HL-60 (cell line): ENCODE measurements around the gene IPPK.

ENCODE experiments used
- DNase-seq, 2 experiments: peaks; one replicate each; pipeline ENCODE4 v3.0.0-alpha.2; 2010 to 2020; ENCODE audit warnings: low read depth in 1 of 2, low spot score in 1 of 2
- H3K27ac ChIP-seq: fragments of 250-450 bp; sonication (Bioruptor Pico); replicated peaks from 2 replicates; pipeline ENCODE4 v1.5.1; 2020; ENCODE audit warnings: mild to moderate bottlenecking, moderate library complexity
- H3K27me3 ChIP-seq: fragments of 250-450 bp; sonication (Bioruptor Pico); 2 replicates; pipeline ENCODE4 v1.5.1; 2021; ENCODE audit warnings: mild to moderate bottlenecking, moderate library complexity; ENCODE audit not compliant: insufficient read depth, poor library complexity, severe bottlenecking
- H3K4me3 ChIP-seq: replicated peaks from 2 replicates; pipeline ENCODE4 v1.5.1; 2011; ENCODE audit warnings: mild to moderate bottlenecking, control low read depth, low read length; ENCODE audit not compliant: insufficient read depth
- GABPA ChIP-seq: IDR thresholded peaks from 2 replicates; pipeline ENCODE4 v1.6.1; 2012; ENCODE audit warnings: low read depth
- POLR2AphosphoS5 ChIP-seq: IDR thresholded peaks from 2 replicates; pipeline ENCODE4 v1.6.1; 2012; ENCODE audit warnings: low read depth
- REST ChIP-seq: IDR thresholded peaks from 2 replicates; pipeline ENCODE4 v1.6.1; 2012; ENCODE audit warnings: low read depth; ENCODE audit not compliant: insufficient replicate concordance
- SPI1 ChIP-seq: IDR thresholded peaks from 2 replicates; pipeline ENCODE4 v1.6.1; 2012; ENCODE audit warnings: low read depth, mild to moderate bottlenecking, borderline replicate concordance
- TF ChIP-seq, protein P1 (sequence below): IDR thresholded peaks from one replicate; pipeline ENCODE4 v1.5.1; 2011; ENCODE audit warnings: low read length, control low read depth, inconsistent platforms; ENCODE audit not compliant: insufficient read depth

The IPPK gene

DNA sequence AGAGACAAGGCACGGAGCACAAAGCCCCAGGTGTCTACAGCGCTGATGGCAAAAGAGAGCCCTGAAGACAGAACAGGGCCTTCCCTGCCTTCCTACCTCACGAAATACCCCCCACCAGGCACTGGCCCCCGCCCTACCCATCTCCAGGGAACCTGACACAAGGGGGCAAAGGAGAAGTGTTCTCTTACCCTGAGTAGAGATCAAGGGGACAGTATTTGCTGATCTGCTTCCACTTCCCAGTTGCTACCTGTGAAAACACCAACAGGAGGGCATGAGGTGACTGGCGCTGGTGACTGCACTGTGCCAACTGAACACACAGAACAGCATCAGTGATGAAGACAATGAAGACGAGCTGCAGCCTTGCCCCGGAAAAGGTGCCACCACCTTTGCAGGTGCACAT, 27.4 kb downstream of the IPPK start:
- TF ChIP-seq, protein P1, sequence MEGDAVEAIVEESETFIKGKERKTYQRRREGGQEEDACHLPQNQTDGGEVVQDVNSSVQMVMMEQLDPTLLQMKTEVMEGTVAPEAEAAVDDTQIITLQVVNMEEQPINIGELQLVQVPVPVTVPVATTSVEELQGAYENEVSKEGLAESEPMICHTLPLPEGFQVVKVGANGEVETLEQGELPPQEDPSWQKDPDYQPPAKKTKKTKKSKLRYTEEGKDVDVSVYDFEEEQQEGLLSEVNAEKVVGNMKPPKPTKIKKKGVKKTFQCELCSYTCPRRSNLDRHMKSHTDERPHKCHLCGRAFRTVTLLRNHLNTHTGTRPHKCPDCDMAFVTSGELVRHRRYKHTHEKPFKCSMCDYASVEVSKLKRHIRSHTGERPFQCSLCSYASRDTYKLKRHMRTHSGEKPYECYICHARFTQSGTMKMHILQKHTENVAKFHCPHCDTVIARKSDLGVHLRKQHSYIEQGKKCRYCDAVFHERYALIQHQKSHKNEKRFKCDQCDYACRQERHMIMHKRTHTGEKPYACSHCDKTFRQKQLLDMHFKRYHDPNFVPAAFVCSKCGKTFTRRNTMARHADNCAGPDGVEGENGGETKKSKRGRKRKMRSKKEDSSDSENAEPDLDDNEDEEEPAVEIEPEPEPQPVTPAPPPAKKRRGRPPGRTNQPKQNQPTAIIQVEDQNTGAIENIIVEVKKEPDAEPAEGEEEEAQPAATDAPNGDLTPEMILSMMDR: no peak
- TF ChIP-seq SPI1 (no peak), POLR2AphosphoS5 (no peak)
- H3K4me3 ChIP-seq: no peak overlapping the region
- H3K27me3 ChIP-seq: no peaks in the 10 kb centered on the region
- H3K27ac ChIP-seq: no peak overlapping the region
- no peak for DNase-seq

- TF ChIP-seq GABPA: no peak
- no peak for TF ChIP-seq POLR2AphosphoS5
- TF ChIP-seq SPI1: no peak
- no peak for TF ChIP-seq REST
- TF ChIP-seq, protein P1: no peak
- Histone ChIP-seq H3K4me3 (no peak overlapping the region), H3K27me3 (no peaks in the 10 kb centered on the region), H3K27ac (no peak overlapping the region)
- no peak for DNase-seq
Measured at GRCh38 chr9:92642041-92642451, 27.9 kb downstream of the IPPK start.

DNA sequence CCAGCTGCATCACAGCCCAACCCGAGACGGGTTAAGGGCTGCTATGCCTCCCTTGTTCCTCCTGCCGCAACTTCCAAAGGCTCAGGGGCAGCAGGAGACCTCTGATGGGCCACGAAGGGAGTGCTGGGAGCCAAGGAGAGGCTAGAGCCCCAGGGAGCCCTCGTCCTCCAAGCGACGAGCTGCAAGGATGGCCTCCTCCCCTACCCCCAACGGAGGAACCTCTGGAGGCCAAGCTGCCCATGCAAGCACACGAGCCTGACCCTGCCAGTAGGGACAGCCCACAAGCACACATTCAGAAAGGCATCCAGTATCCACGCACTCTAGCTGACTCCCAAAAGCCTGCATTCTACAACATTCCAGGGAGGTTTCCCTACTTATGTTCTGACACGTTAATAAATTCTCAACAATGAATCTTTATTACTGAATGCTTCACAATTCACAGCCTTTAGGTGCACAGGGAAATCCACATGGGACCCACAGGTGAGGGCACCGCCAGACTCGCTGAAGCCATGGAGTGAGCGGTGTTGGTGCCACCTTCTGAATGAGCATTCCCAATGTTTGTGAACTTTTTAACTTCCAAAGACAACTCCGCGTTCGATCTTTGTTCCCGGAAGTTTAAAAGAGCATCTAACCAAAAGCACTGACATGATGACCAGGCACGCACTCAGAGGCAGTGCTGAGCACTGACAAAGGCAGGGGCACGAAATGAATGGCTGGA, 28.7 kb downstream of the IPPK start:
- Histone ChIP-seq H3K4me3 (no peak overlapping the region), H3K27me3 (no peaks in the 10 kb centered on the region), H3K27ac (no peak overlapping the region)
- TF ChIP-seq GABPA (no peak), SPI1 (no peak), POLR2AphosphoS5 (no peak), REST (no peak)
- TF ChIP-seq, protein P1: no peak
- DNase-seq: no peak
